Heart left ventricle (tissue), 13 donors: Measurements from ENCODE around the gene WHAMM.

Source experiments
- CTCF ChIP-seq, 12 donors: fragments of 200-600 bp; sonication (generic) in 4 of 12; IDR thresholded peaks; one replicate each; pipeline versions ENCODE4 v1.5.0 to v1.8.0; 2018 to 2022; ENCODE audit warnings: antibody characterized with exemption in 12 of 12, mild to moderate bottlenecking in 5 of 12
- POLR2A ChIP-seq, 2 donors: fragments of 450-650 bp; IDR thresholded peaks; one replicate each; pipeline ENCODE4 v1.6.1; 2017; ENCODE audit warnings: antibody characterized with exemption in 2 of 2, mild to moderate bottlenecking in 2 of 2, moderate library complexity in 2 of 2
- donor health status: ischemic (EF 13 %, LVEDD 7.1; RV severe dilation, severe dysfunction).
- donor health status: DM: no; HTN: yes; CAD: no.
- donor health status: DM: no; HTN: no; CAD: no.
- donor health status: ischemic (EF 25% LVEDD 6.9; RV normal size, moderate dysfunction).
- donor health status: ischemic (EF 25% LVEDD 5.7; RV mildly dilated, moderate dysfunction).
- donor health status: ischemic (EF 35%, LVEDD 5.7; RV mildly dilated, moderate dysfunction).
- donor health status: nonischemic (EF 11% LVEDD 7.7; RV severe dilation, severe dysfunction).
- donor health status: DM: yes; HTN: yes; CAD: no.
- donor health status: PGD.
- donor health status: ischemic (EF 29% LVEDD 5.4; RV normal size, mild dysfunction).
- donor health status: nonischemic (EF 23%, LVEDD 6.1; RV moderate dilation, normal function).

GRCh38 chr15:82875411-82876003 is 66.1 kb downstream of the WHAMM start:
- TF ChIP-seq CTCF (IDR thresholded peaks at IDR 0.05) (no peak), POLR2A (IDR thresholded peaks at IDR 0.05) (no peak)
